ENCODE measurements around the gene ONECUT3. TPM values are rescaled to one million over a fixed set of nuclear protein-coding genes. Genes with fewer than 3 reads are reported as not detected.

The ONECUT3 gene
- total RNA-seq = not detected in 2 replicates

DNA sequence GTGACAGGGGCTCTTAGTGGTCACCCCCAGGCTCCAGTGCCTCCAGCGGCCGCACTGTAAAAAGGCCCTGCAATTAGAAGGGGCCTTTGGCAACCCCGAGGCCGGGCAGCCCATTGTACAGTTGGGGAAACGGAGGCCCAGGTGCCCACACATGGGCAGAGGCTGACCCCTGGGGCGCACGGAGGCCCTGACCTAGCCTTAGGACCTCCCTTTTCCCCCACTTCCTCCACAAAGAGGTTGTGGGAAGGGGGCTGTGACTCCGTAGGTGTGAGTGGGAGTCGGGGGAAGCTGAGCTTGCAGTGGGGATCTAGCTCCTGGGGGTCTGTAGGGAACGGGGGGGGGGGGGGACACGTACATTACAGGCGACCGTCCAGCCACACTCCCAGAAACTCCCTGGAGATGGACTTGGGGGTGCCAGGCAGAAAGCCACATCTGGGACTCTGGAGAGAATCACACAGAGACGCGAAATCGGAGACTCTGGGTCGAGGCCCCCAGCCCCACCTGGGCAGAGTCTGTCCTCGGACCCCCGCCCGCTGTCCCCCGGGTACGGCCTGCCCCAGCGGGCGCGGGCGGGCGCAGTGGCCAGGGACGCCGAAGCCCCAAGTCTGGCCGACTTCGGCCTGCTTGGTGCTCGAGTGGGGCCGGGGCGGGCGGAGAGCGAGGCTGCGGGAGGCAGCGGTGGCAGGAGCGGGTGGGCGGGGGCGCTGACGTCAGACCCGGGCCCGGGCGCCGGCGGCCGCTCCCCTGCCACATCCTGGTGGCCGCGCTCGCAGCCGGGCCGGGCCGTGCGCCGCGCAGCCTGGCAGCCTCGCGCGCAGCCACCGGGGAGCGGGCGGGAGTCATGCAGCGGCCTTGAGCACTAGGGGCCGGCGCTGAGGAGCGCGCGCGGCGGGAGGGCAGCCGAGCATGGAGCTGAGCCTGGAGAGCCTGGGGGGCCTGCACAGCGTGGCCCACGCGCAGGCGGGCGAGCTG is at the start of gene ONECUT3:
Gene ONECUT3, plus strand, starts transcription at position 750 of the 972 bp plus-strand sequence. Its CDS starts 157 bp downstream, at position 907.

GRCh38 chr19:1811942-1812425 is 58.7 kb downstream of the ONECUT3 start, which contains the start of gene ATP8B3:
Gene ATP8B3, minus strand, starts transcription at chr19:1812276. Its CDS starts 540 bp downstream, at chr19:1811736.

Other genes starting within 250 kb of the ONECUT3 start
- not detected in 2 replicates for gene ADAMTSL5, start 240.5 kb upstream of the ONECUT3 start, total RNA-seq
- gene PLK5, start 229.4 kb upstream of the ONECUT3 start, total RNA-seq = not detected in 2 replicates
- 75.3 and 76.9 TPM in 2 replicates for gene MEX3D, start 185.2 kb upstream of the ONECUT3 start, total RNA-seq
- 150 and 169 TPM in 2 replicates for gene MBD3, start 160.6 kb upstream of the ONECUT3 start, total RNA-seq
- gene UQCR11, start 148.0 kb upstream of the ONECUT3 start, total RNA-seq = 75.2 and 85.2 TPM in 2 replicates
- 197 and 208 TPM in 2 replicates for gene TCF3, start 100.9 kb upstream of the ONECUT3 start, total RNA-seq
- 0.93 and 2.3 TPM in 2 replicates for gene ATP8B3, start 58.8 kb downstream of the ONECUT3 start, total RNA-seq
- gene REXO1, start 95.0 kb downstream of the ONECUT3 start, total RNA-seq = 12.6 and 14.9 TPM in 2 replicates
- gene KLF16, start 110.1 kb downstream of the ONECUT3 start, total RNA-seq = 15.8 and 17.9 TPM in 2 replicates
- 162 and 184 TPM in 2 replicates for gene ABHD17A, start 132.0 kb downstream of the ONECUT3 start, total RNA-seq
- gene ADAT3, start 151.9 kb downstream of the ONECUT3 start, total RNA-seq = 5.5 and 12.1 TPM in 2 replicates
- gene SCAMP4, start 151.9 kb downstream of the ONECUT3 start, total RNA-seq = 86.3 and 103 TPM in 2 replicates
- 71.2 and 73.0 TPM in 2 replicates for gene CSNK1G2, start 187.7 kb downstream of the ONECUT3 start, total RNA-seq